ENCODE data around the gene DHX34. TPM values are rescaled to one million over a fixed set of nuclear protein-coding genes. Genes with fewer than 3 reads are reported as not detected.

The DHX34 gene
- total RNA-seq, 1 experiment from 2014 or later: 23.0 TPM

DNA sequence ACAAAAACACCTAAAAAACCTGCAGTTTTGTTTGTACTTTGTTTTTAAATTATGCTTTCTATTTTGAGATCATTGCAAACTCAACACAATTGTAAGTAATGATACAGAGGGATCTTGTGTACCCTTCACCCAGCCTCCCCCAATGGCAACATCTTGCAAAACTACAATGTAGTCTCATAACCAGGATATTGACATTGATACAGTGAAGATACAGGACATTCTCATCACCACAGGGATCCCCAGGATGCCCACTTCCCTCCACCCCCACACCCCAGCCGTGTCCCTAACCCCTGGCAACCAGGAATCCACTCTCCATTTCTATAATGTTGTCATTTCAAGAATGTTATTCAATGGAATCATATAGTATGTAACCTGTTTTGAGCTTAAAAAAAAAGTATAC lies 27.5 kb upstream of the DHX34 start:
- intact Hi-C loops (cut with micrococcal nuclease; ENCODE audit: unreplicated experiment): no loop called here
- Histone ChIP-seq H3K27ac (no peak overlapping the region), H4K20me1 (ENCODE audit: insufficient read depth) (no peaks in the 10 kb centered on the region), H3K4me3 (no peak overlapping the region), H3K79me2 (ENCODE audit: low read depth) (no peaks in the 10 kb centered on the region), H3K4me1 (replicated peaks; ENCODE audit: insufficient read depth) (no peaks in the 10 kb centered on the region), H3K27me3 (ENCODE audit: insufficient read depth, low read depth) (0 out of 2 replicates have a peak, but pooled peaks cover 3% of the 10 kb centered on the region), H3K4me2 (no peak overlapping the region), H2AFZ (no peak overlapping the region), H3F3A (ENCODE audit: insufficient read depth, low read depth) (no peaks in the 10 kb centered on the region), H3K9me2 (ENCODE audit: insufficient read depth) (no peaks in the 10 kb centered on the region), H3K36me3 (ENCODE audit: low read depth) (no peaks in the 10 kb centered on the region), H3K9me3 (ENCODE audit: insufficient read depth, low read depth) (no peaks in the 10 kb centered on the region)
- no peak for DNase-seq
- no TSS peak for BruUV-seq (replicated peaks)
- CTCF ChIA-PET: no interaction called here
- POLR2A ChIA-PET (ENCODE audit: unreplicated experiment): no interaction called here
- TF ChIP-seq EZH2 (IDR thresholded peaks at IDR 0.05; ENCODE audit: low read depth): no peak
- TF ChIP-seq, protein P1, sequence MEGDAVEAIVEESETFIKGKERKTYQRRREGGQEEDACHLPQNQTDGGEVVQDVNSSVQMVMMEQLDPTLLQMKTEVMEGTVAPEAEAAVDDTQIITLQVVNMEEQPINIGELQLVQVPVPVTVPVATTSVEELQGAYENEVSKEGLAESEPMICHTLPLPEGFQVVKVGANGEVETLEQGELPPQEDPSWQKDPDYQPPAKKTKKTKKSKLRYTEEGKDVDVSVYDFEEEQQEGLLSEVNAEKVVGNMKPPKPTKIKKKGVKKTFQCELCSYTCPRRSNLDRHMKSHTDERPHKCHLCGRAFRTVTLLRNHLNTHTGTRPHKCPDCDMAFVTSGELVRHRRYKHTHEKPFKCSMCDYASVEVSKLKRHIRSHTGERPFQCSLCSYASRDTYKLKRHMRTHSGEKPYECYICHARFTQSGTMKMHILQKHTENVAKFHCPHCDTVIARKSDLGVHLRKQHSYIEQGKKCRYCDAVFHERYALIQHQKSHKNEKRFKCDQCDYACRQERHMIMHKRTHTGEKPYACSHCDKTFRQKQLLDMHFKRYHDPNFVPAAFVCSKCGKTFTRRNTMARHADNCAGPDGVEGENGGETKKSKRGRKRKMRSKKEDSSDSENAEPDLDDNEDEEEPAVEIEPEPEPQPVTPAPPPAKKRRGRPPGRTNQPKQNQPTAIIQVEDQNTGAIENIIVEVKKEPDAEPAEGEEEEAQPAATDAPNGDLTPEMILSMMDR (conservative IDR thresholded peaks at IDR 0.05): no peak

- no peaks in the 10 kb centered on the region for H3K79me2 ChIP-seq (ENCODE audit: low read depth)
- H3K36me3 ChIP-seq (ENCODE audit: low read depth): no peaks in the 10 kb centered on the region
- H3K9me3 ChIP-seq (ENCODE audit: insufficient read depth, low read depth): no peaks in the 10 kb centered on the region
- no peaks in the 10 kb centered on the region for H3K9me2 ChIP-seq (ENCODE audit: insufficient read depth)
- POLR2A ChIA-PET (ENCODE audit: unreplicated experiment): no interaction called here
- 0 out of 2 replicates have a peak, but pooled peaks cover 3% of the 10 kb centered on the region for H3K27me3 ChIP-seq (ENCODE audit: insufficient read depth, low read depth)
- no peaks in the 10 kb centered on the region for H4K20me1 ChIP-seq (ENCODE audit: insufficient read depth)
- H3K4me1 ChIP-seq (replicated peaks; ENCODE audit: insufficient read depth): no peaks in the 10 kb centered on the region
- H2AFZ ChIP-seq: no peak overlapping the region
- CTCF ChIA-PET: no interaction called here
- H3K27ac ChIP-seq: no peak overlapping the region
- no peak for DNase-seq
- no peak overlapping the region for H3K4me3 ChIP-seq
- H3K4me2 ChIP-seq: no peak overlapping the region
- BruUV-seq (replicated peaks): no TSS peak
- intact Hi-C loops (cut with micrococcal nuclease; ENCODE audit: unreplicated experiment): no loop called here
- TF ChIP-seq, protein P1 (conservative IDR thresholded peaks at IDR 0.05): no peak
- TF ChIP-seq EZH2 (IDR thresholded peaks at IDR 0.05; ENCODE audit: low read depth): no peak
- no peaks in the 10 kb centered on the region for H3F3A ChIP-seq (ENCODE audit: insufficient read depth, low read depth)
Measured at GRCh38 chr19:47322058-47322457, 27.1 kb upstream of the DHX34 start.

DNA sequence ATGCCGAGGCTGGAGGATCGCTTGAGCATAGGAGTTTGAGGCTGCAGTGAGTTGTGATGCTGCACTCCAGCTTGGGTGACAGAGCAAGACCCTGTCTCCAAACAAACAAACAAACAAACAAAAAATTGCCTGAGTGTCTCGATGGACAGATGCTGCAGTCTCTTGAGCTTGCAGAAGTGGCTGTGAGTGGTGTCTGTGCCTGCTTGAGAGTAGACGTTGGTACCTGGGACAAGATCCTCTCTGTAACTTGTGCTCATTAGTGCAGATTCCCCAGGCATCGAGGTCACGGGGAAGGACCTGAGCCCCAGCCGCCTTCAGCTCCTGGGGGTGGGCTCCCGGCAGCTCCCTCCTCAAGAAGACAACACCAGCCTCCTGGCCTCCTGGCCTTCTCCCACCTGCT lies 25.7 kb upstream of the DHX34 start:
- no peak overlapping the region for H2AFZ ChIP-seq
- no peak for DNase-seq
- intact Hi-C loops (cut with micrococcal nuclease; ENCODE audit: unreplicated experiment): no loop called here
- no peaks in the 10 kb centered on the region for H3K9me2 ChIP-seq (ENCODE audit: insufficient read depth)
- no peak overlapping the region for H3K4me3 ChIP-seq
- H3K4me1 ChIP-seq (replicated peaks; ENCODE audit: insufficient read depth): no peaks in the 10 kb centered on the region
- H3F3A ChIP-seq (ENCODE audit: insufficient read depth, low read depth): no peaks in the 10 kb centered on the region
- H4K20me1 ChIP-seq (ENCODE audit: insufficient read depth): no peaks in the 10 kb centered on the region
- H3K27ac ChIP-seq: no peak overlapping the region
- ChIA-PET POLR2A (ENCODE audit: unreplicated experiment) (no interaction called here), CTCF (no interaction called here)
- no peak for TF ChIP-seq EZH2 (IDR thresholded peaks at IDR 0.05; ENCODE audit: low read depth)
- TF ChIP-seq, protein P1 (conservative IDR thresholded peaks at IDR 0.05): no peak
- BruUV-seq (replicated peaks): no TSS peak
- H3K4me2 ChIP-seq: no peak overlapping the region
- no peaks in the 10 kb centered on the region for H3K9me3 ChIP-seq (ENCODE audit: insufficient read depth, low read depth)
- no peaks in the 10 kb centered on the region for H3K79me2 ChIP-seq (ENCODE audit: low read depth)
- H3K27me3 ChIP-seq (ENCODE audit: insufficient read depth, low read depth): 0 out of 2 replicates have a peak, but pooled peaks cover 3% of the 10 kb centered on the region
- H3K36me3 ChIP-seq (ENCODE audit: low read depth): no peaks in the 10 kb centered on the region

All from PC-9 (cell line).